Loucy (cell line): ENCODE data around the gene TSHZ2.

Experiments used
- H2AFZ ChIP-seq: fragments of 200-600 bp; sonication (generic); 2 replicates; pipeline ENCODE4 v1.6.0; 2016; ENCODE audit warnings: antibody characterized with exemption, mild to moderate bottlenecking, low read length, moderate library complexity
- H3F3A ChIP-seq: fragments of 200-600 bp; 2 replicates; pipeline ENCODE4 v1.6.0; 2016; ENCODE audit warnings: antibody characterized with exemption, low read depth, mild to moderate bottlenecking
- H3K27me3 ChIP-seq: fragments of 200-600 bp; sonication (generic); 2 replicates; pipeline ENCODE4 v1.6.1; 2014; ENCODE audit warnings: low read length, mild to moderate bottlenecking; ENCODE audit not compliant: insufficient read depth, poor library complexity, severe bottlenecking
- H3K36me3 ChIP-seq: fragments of 200-600 bp; sonication (generic); 2 replicates; pipeline ENCODE4 v1.6.1; 2016; ENCODE audit warnings: low read length; ENCODE audit not compliant: insufficient read depth
- H3K4me1 ChIP-seq: fragments of 200-600 bp; sonication (generic); 2 replicates; pipeline ENCODE4 v1.5.1; 2014; ENCODE audit warnings: low read length, mild to moderate bottlenecking; ENCODE audit not compliant: insufficient read depth, poor library complexity, severe bottlenecking
- H3K4me2 ChIP-seq: fragments of 200-600 bp; sonication (generic); 2 replicates; pipeline ENCODE4 v1.6.0; 2014; ENCODE audit warnings: antibody characterized with exemption, low read length, low read depth, mild to moderate bottlenecking; ENCODE audit not compliant: poor library complexity, severe bottlenecking
- H3K4me3 ChIP-seq: fragments of 200-600 bp; sonication (generic); 2 replicates; pipeline ENCODE4 v1.5.1; 2014; ENCODE audit warnings: low read length, mild to moderate bottlenecking, mixed read lengths; ENCODE audit not compliant: poor library complexity, severe bottlenecking
- H3K79me2 ChIP-seq: fragments of 200-600 bp; sonication (generic); 2 replicates; pipeline ENCODE4 v1.6.1; 2014; ENCODE audit warnings: low read length; ENCODE audit not compliant: insufficient read depth
- H3K9ac ChIP-seq: fragments of 200-600 bp; sonication (generic); 2 replicates; pipeline ENCODE4 v1.6.0; 2014; ENCODE audit warnings: mild to moderate bottlenecking, low read depth, low read length, moderate library complexity; ENCODE audit not compliant: poor library complexity, severe bottlenecking
- H3K9me2 ChIP-seq: fragments of 200-600 bp; sonication (generic); replicated peaks from 2 replicates; pipeline ENCODE4 v1.6.1; 2016; ENCODE audit warnings: low read depth, low read length, mixed read lengths
- H3K9me3 ChIP-seq: fragments of 200-600 bp; sonication (generic); 2 replicates; pipeline ENCODE4 v1.6.1; 2014; ENCODE audit warnings: mild to moderate bottlenecking, antibody characterized with exemption, low read length, low read depth; ENCODE audit not compliant: insufficient read depth
- H4K20me1 ChIP-seq: fragments of 200-600 bp; sonication (generic); 2 replicates; pipeline ENCODE4 v1.6.0; 2014; ENCODE audit warnings: antibody characterized with exemption, low read length, mild to moderate bottlenecking; ENCODE audit not compliant: insufficient read depth, poor library complexity, severe bottlenecking
- CTCF ChIP-seq: fragments of 200-600 bp; sonication (generic); conservative IDR thresholded peaks from 2 replicates; pipeline ENCODE4 v1.5.1; 2014; ENCODE audit warnings: mild to moderate bottlenecking, antibody characterized with exemption, low read length
- EZH2phosphoT487 ChIP-seq: fragments of 200-600 bp; IDR thresholded peaks from 2 replicates; pipeline ENCODE4 v1.6.1; 2018; ENCODE audit warnings: antibody characterized with exemption, mild to moderate bottlenecking, moderate library complexity, borderline replicate concordance

Gene TSHZ2

GRCh38 chr20:53343448-53343847 lies 371.3 kb downstream of the TSHZ2 start:
- no peaks in the 10 kb centered on the region for H3K9me3 ChIP-seq
- no peaks in the 10 kb centered on the region for H3F3A ChIP-seq
- H3K79me2 ChIP-seq, result no peaks in the 10 kb centered on the region
- H3K27me3 ChIP-seq, result no peaks in the 10 kb centered on the region
- no peaks in the 10 kb centered on the region for H3K9me2 ChIP-seq
- no peak overlapping the region for H3K9ac ChIP-seq
- H3K36me3 ChIP-seq, result no peaks in the 10 kb centered on the region
- no peak overlapping the region for H3K4me2 ChIP-seq
- H2AFZ ChIP-seq, result no peak overlapping the region
- TF ChIP-seq CTCF, result no peak
- no peak for TF ChIP-seq EZH2phosphoT487
- no peak overlapping the region for H3K4me3 ChIP-seq
- H3K4me1 ChIP-seq, result no peaks in the 10 kb centered on the region
- H4K20me1 ChIP-seq, result no peaks in the 10 kb centered on the region

GRCh38 chr20:53344891-53345290 lies 372.7 kb downstream of the TSHZ2 start:
- no peaks in the 10 kb centered on the region for H3F3A ChIP-seq
- no peaks in the 10 kb centered on the region for H4K20me1 ChIP-seq
- H3K9ac ChIP-seq, result no peak overlapping the region
- no peak overlapping the region for H3K4me2 ChIP-seq
- no peaks in the 10 kb centered on the region for H3K36me3 ChIP-seq
- no peaks in the 10 kb centered on the region for H3K9me2 ChIP-seq
- no peaks in the 10 kb centered on the region for H3K4me1 ChIP-seq
- no peak overlapping the region for H2AFZ ChIP-seq
- no peaks in the 10 kb centered on the region for H3K79me2 ChIP-seq
- TF ChIP-seq CTCF (no peak), EZH2phosphoT487 (no peak)
- H3K4me3 ChIP-seq, result no peak overlapping the region
- H3K9me3 ChIP-seq, result no peaks in the 10 kb centered on the region
- H3K27me3 ChIP-seq, result no peaks in the 10 kb centered on the region

GRCh38 chr20:53345536-53346334 lies 373.6 kb downstream of the TSHZ2 start:
- Histone ChIP-seq H3K9me2 (no peaks in the 10 kb centered on the region), H3K4me1 (no peaks in the 10 kb centered on the region), H3K27me3 (no peaks in the 10 kb centered on the region), H4K20me1 (no peaks in the 10 kb centered on the region), H3K79me2 (no peaks in the 10 kb centered on the region), H3K36me3 (no peaks in the 10 kb centered on the region), H3K4me2 (no peak overlapping the region), H3K9me3 (no peaks in the 10 kb centered on the region), H2AFZ (no peak overlapping the region), H3K9ac (no peak overlapping the region), H3F3A (no peaks in the 10 kb centered on the region), H3K4me3 (no peak overlapping the region)
- no peak for TF ChIP-seq EZH2phosphoT487
- no peak for TF ChIP-seq CTCF
